HEK293 (cell line): Measurements from ENCODE around the gene SLC25A26.

Experiments
- CTCF ChIA-PET: fragments of 350-600 bp; formaldehyde crosslinking; extraction: SDS; loops from one replicate; lab custom pipeline; 2021; ENCODE audit warnings: antibody characterized with exemption; lab: Yijun Ruan, JAX
- POLR2A ChIA-PET: fragments of 300-600 bp; formaldehyde crosslinking; extraction: SDS; loops from one replicate; lab custom pipeline; 2020; ENCODE audit warnings: antibody characterized with exemption, inconsistent platforms; lab: Yijun Ruan, JAX
- H3K27ac ChIP-seq: fragments of 200-500 bp; sonication (Bioruptor generic); 2 replicates; pipeline ENCODE4 v1.5.1; 2014; ENCODE audit warnings: low read depth, low read length, control low read depth, inconsistent platforms; ENCODE audit errors: extremely low read depth
- H3K36me3 ChIP-seq, 2 experiments: fragments of 200-500 bp in 1 of 2; sonication (Bioruptor generic) in 1 of 2; 1 replicate in 1 of 2; 2 replicates in 1 of 2; pipeline ENCODE4 v1.5.1; 2014 to 2017; ENCODE audit warnings: inconsistent platforms in 2 of 2, low read length in 2 of 2; ENCODE audit not compliant: control insufficient read depth in 2 of 2, insufficient read depth in 1 of 2
- H3K4me1 ChIP-seq: fragments of 200-500 bp; sonication (Bioruptor generic); 2 replicates; pipeline ENCODE4 v1.5.1; 2014; ENCODE audit warnings: mild to moderate bottlenecking, low read length, inconsistent platforms; ENCODE audit not compliant: control insufficient read depth, insufficient read depth
- H3K4me3 ChIP-seq: 2 replicates; pipeline ENCODE4 v1.5.1; 2011; ENCODE audit warnings: low read depth, mild to moderate bottlenecking, control low read depth, low read length, moderate library complexity
- H3K9me3 ChIP-seq: fragments of 200-500 bp; sonication (Bioruptor generic); 2 replicates; pipeline ENCODE4 v1.5.1; 2014; ENCODE audit warnings: low read depth, low read length, inconsistent platforms; ENCODE audit not compliant: control insufficient read depth, insufficient read depth
- BCL11A ChIP-seq: fragments of 450-650 bp; formaldehyde crosslinking; IDR thresholded peaks from 2 replicates; pipeline ENCODE4 v1.5.1; 2016; ENCODE audit warnings: low read depth, missing biosample characterization, missing genetic modification characterization
- KLF10 ChIP-seq: fragments of 450-650 bp; IDR thresholded peaks from 2 replicates; pipeline ENCODE4 v1.5.1; 2018; ENCODE audit warnings: missing biosample characterization, mild to moderate bottlenecking, missing genetic modification characterization
- KLF7 ChIP-seq: fragments of 450-650 bp; formaldehyde crosslinking; IDR thresholded peaks from 2 replicates; pipeline ENCODE4 v1.5.1; 2016; ENCODE audit warnings: missing biosample characterization, missing genetic modification characterization, borderline replicate concordance
- SALL2 ChIP-seq: fragments of 450-650 bp; formaldehyde crosslinking; IDR thresholded peaks from 2 replicates; pipeline ENCODE4 v1.5.0; 2017; ENCODE audit warnings: missing biosample characterization, mild to moderate bottlenecking, missing genetic modification characterization, borderline replicate concordance
- YY2 ChIP-seq: fragments of 450-650 bp; formaldehyde crosslinking; IDR thresholded peaks from 2 replicates; pipeline ENCODE4 v1.5.1; 2016; ENCODE audit warnings: missing biosample characterization, missing genetic modification characterization
- ZBTB17 ChIP-seq: fragments of 450-650 bp; formaldehyde crosslinking; IDR thresholded peaks from 2 replicates; pipeline ENCODE4 v1.5.1; 2016; ENCODE audit warnings: missing biosample characterization, missing genetic modification characterization
- ZIC2 ChIP-seq: fragments of 450-650 bp; formaldehyde crosslinking; IDR thresholded peaks from 2 replicates; pipeline ENCODE4 v1.5.1; 2016; ENCODE audit warnings: missing biosample characterization, missing genetic modification characterization
- ZNF19 ChIP-seq: fragments of 450-650 bp; formaldehyde crosslinking; IDR thresholded peaks from 2 replicates; pipeline ENCODE4; 2016; ENCODE audit warnings: missing biosample characterization, missing genetic modification characterization, low read depth
- ZNF2 ChIP-seq: fragments of 450-650 bp; formaldehyde crosslinking; IDR thresholded peaks from 2 replicates; pipeline ENCODE4 v1.5.1; 2016; ENCODE audit warnings: missing biosample characterization, missing genetic modification characterization
- ZNF214 ChIP-seq: fragments of 450-650 bp; formaldehyde crosslinking; IDR thresholded peaks from 2 replicates; pipeline ENCODE4 v1.5.1; 2017; ENCODE audit warnings: missing biosample characterization, mild to moderate bottlenecking, missing genetic modification characterization, borderline replicate concordance
- ZNF221 ChIP-seq: fragments of 450-650 bp; formaldehyde crosslinking; IDR thresholded peaks from 2 replicates; pipeline ENCODE4 v1.5.1; 2017; ENCODE audit warnings: missing biosample characterization, missing genetic modification characterization, borderline replicate concordance
- ZNF335 ChIP-seq: fragments of 450-650 bp; formaldehyde crosslinking; conservative IDR thresholded peaks from 2 replicates; pipeline ENCODE4 v1.5.1; 2016; ENCODE audit warnings: missing biosample characterization, missing genetic modification characterization
- ZNF510 ChIP-seq: fragments of 450-650 bp; formaldehyde crosslinking; IDR thresholded peaks from 2 replicates; pipeline ENCODE4 v1.5.1; 2018; ENCODE audit warnings: mild to moderate bottlenecking, missing genetic modification characterization, missing biosample characterization; ENCODE audit not compliant: insufficient replicate concordance
- ZNF514 ChIP-seq: fragments of 450-650 bp; formaldehyde crosslinking; IDR thresholded peaks from 2 replicates; pipeline ENCODE4 v1.5.1; 2016; ENCODE audit warnings: missing biosample characterization, missing genetic modification characterization
- ZNF530 ChIP-seq: fragments of 450-650 bp; formaldehyde crosslinking; IDR thresholded peaks from 2 replicates; pipeline ENCODE4 v1.5.1; 2016; ENCODE audit warnings: low read depth, missing biosample characterization, missing genetic modification characterization
- ZNF548 ChIP-seq: fragments of 450-650 bp; formaldehyde crosslinking; IDR thresholded peaks from 2 replicates; pipeline ENCODE4 v1.5.1; 2016; ENCODE audit warnings: missing biosample characterization, missing genetic modification characterization
- ZNF558 ChIP-seq: fragments of 450-650 bp; formaldehyde crosslinking; IDR thresholded peaks from 2 replicates; pipeline ENCODE4 v1.5.1; 2016; ENCODE audit warnings: missing biosample characterization, missing genetic modification characterization
- ZNF561 ChIP-seq: fragments of 450-650 bp; IDR thresholded peaks from 2 replicates; pipeline ENCODE4 v1.5.1; 2018; ENCODE audit warnings: missing biosample characterization, missing genetic modification characterization, borderline replicate concordance
- ZNF571 ChIP-seq: fragments of 450-650 bp; formaldehyde crosslinking; IDR thresholded peaks from 2 replicates; pipeline ENCODE4 v1.5.0; 2017; ENCODE audit warnings: missing biosample characterization, missing genetic modification characterization
- ZNF621 ChIP-seq: fragments of 450-650 bp; formaldehyde crosslinking; IDR thresholded peaks from 2 replicates; pipeline ENCODE4 v1.5.1; 2017; ENCODE audit warnings: missing biosample characterization, missing genetic modification characterization
- ZNF843 ChIP-seq: fragments of 450-650 bp; formaldehyde crosslinking; IDR thresholded peaks from 2 replicates; pipeline ENCODE4 v1.5.1; 2016; ENCODE audit warnings: missing biosample characterization, missing genetic modification characterization
- TF ChIP-seq, protein P1 (sequence below): fragments of 450-650 bp; formaldehyde crosslinking; IDR thresholded peaks from 2 replicates; pipeline ENCODE4 v1.5.1; 2016; ENCODE audit warnings: missing biosample characterization, missing genetic modification characterization
- TF ChIP-seq, protein P2 (sequence below): fragments of 450-650 bp; formaldehyde crosslinking; IDR thresholded peaks from 2 replicates; pipeline ENCODE4 v1.5.0; 2017; ENCODE audit warnings: missing biosample characterization, missing genetic modification characterization, borderline replicate concordance
- TF ChIP-seq, protein P3 (sequence below): fragments of 450-650 bp; formaldehyde crosslinking; IDR thresholded peaks from 2 replicates; pipeline ENCODE4 v1.5.1; 2016; ENCODE audit warnings: missing biosample characterization, missing genetic modification characterization
- TF ChIP-seq, protein P4 (sequence below): fragments of 450-650 bp; formaldehyde crosslinking; IDR thresholded peaks from 2 replicates; pipeline ENCODE4 v1.5.1; 2016; ENCODE audit warnings: missing biosample characterization, missing genetic modification characterization
- TF ChIP-seq, protein P5 (sequence below): fragments of 450-650 bp; formaldehyde crosslinking; IDR thresholded peaks from 2 replicates; pipeline ENCODE4 v1.5.1; 2016; ENCODE audit warnings: missing biosample characterization, missing genetic modification characterization

The SLC25A26 gene

DNA sequence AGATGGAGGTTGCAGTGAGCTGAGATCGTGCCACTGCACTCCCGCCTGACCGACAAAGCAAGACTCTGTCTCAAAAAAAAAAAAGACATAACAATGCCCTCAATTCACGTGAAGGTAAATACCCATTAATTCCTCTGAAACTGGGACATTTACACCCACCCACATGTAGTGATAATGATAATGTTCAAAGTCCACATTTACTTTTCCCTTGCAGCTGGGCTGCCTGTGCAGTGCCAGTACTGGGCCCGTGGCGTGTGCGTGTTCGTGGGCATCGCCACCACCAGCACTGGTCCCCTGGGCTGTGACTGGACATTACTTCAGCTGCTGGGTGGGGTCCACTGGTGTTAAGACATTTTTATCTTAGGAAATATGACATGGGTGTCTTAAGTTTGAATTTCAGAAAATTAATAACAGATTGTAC lies 123.6 kb downstream of the SLC25A26 start:
- Histone ChIP-seq H3K4me1 (no peaks in the 10 kb centered on the region), H3K4me3 (no peak overlapping the region), H3K36me3 (no peaks in the 10 kb centered on the region), H3K9me3 (no peaks in the 10 kb centered on the region), H3K27ac (no peak overlapping the region)
- TF ChIP-seq ZNF19 (tag by site-specific recombination), result no peak
- no peak for TF ChIP-seq ZNF548 (tag by site-specific recombination)
- no peak for TF ChIP-seq YY2
- TF ChIP-seq KLF10, result no peak
- no peak for TF ChIP-seq BCL11A (tag by site-specific recombination)
- TF ChIP-seq ZNF843 (tag by site-specific recombination), result no peak
- TF ChIP-seq ZNF335 (tag by site-specific recombination), result no peak
- no peak for TF ChIP-seq ZNF621 (tag by site-specific recombination)
- TF ChIP-seq, protein P1, sequence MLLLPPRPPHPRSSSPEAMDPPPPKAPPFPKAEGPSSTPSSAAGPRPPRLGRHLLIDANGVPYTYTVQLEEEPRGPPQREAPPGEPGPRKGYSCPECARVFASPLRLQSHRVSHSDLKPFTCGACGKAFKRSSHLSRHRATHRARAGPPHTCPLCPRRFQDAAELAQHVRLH, result no peak
- TF ChIP-seq ZNF221 (tag by site-specific recombination), result no peak
- no peak for TF ChIP-seq ZNF571 (tag by site-specific recombination)
- TF ChIP-seq, protein P2, sequence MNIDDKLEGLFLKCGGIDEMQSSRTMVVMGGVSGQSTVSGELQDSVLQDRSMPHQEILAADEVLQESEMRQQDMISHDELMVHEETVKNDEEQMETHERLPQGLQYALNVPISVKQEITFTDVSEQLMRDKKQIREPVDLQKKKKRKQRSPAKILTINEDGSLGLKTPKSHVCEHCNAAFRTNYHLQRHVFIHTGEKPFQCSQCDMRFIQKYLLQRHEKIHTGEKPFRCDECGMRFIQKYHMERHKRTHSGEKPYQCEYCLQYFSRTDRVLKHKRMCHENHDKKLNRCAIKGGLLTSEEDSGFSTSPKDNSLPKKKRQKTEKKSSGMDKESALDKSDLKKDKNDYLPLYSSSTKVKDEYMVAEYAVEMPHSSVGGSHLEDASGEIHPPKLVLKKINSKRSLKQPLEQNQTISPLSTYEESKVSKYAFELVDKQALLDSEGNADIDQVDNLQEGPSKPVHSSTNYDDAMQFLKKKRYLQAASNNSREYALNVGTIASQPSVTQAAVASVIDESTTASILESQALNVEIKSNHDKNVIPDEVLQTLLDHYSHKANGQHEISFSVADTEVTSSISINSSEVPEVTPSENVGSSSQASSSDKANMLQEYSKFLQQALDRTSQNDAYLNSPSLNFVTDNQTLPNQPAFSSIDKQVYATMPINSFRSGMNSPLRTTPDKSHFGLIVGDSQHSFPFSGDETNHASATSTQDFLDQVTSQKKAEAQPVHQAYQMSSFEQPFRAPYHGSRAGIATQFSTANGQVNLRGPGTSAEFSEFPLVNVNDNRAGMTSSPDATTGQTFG (tag by site-specific recombination), result no peak
- CTCF ChIA-PET, result no interaction called here
- POLR2A ChIA-PET, result no interaction called here

DNA sequence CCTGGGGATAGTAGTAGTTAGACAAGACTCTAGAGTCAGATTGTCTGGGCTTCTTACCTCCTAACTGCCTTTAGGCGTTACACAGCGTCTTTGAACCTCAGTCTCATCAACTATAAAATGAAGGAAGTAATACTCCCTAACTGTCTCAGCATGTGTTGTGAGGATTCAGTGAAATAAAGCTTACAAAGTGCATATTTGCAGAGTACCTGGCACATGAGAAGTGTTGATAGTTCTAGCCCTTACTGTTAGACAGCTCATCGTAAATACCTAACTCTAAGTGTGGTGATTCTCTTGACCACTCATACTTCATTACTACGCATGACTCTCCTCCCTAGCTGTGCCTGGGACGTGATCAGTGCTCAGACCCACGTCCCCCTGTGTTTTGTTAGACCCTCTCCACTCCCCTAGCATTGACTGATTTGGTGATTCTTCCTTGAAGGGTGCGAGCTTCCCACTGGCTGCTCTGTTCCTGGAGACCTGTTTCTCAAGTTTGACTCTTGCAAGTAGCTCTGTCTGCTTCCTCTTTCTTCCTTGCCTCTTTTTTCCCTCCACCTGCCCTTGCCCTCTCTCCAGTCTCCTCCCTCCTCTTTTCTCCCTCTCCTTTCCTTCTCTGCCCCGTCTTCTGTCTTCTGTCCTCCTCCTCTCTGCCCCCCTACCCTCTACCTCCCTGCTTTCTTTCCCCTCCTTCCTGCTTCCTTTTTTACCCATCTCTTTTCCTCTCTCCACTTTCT lies 124.2 kb downstream of the SLC25A26 start:
- no peaks in the 10 kb centered on the region for H3K9me3 ChIP-seq
- ChIA-PET POLR2A (no interaction called here), CTCF (no interaction called here)
- no peak overlapping the region for H3K27ac ChIP-seq
- H3K4me3 ChIP-seq, result no peak overlapping the region
- TF ChIP-seq BCL11A (tag by site-specific recombination) (no peak), ZNF214 (tag by site-specific recombination) (no peak), ZNF561 (tag by site-specific recombination) (no peak), ZNF2 (no peak), ZBTB17 (tag by site-specific recombination) (no peak), ZNF510 (tag by site-specific recombination) (no peak), ZIC2 (tag by site-specific recombination) (no peak), SALL2 (no peak), ZNF514 (no peak), ZNF530 (no peak), ZNF558 (tag by site-specific recombination) (no peak), KLF7 (no peak)
- TF ChIP-seq, protein P3, sequence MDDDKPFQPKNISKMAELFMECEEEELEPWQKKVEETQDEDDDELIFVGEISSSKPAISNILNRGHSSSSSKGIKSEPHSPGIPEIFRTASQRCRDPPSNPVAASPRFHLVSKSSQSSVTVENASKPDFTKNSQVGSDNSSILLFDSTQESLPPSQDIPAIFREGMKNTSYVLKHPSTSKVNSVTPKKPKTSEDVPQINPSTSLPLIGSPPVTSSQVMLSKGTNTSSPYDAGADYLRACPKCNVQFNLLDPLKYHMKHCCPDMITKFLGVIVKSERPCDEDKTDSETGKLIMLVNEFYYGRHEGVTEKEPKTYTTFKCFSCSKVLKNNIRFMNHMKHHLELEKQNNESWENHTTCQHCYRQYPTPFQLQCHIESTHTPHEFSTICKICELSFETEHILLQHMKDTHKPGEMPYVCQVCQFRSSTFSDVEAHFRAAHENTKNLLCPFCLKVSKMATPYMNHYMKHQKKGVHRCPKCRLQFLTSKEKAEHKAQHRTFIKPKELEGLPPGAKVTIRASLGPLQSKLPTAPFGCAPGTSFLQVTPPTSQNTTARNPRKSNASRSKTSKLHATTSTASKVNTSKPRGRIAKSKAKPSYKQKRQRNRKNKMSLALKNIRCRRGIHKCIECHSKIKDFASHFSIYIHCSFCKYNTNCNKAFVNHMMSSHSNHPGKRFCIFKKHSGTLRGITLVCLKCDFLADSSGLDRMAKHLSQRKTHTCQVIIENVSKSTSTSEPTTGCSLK (tag by site-specific recombination), result no peak
- TF ChIP-seq, protein P4, sequence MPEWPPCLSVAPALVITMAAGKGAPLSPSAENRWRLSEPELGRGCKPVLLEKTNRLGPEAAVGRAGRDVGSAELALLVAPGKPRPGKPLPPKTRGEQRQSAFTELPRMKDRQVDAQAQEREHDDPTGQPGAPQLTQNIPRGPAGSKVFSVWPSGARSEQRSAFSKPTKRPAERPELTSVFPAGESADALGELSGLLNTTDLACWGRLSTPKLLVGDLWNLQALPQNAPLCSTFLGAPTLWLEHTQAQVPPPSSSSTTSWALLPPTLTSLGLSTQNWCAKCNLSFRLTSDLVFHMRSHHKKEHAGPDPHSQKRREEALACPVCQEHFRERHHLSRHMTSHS (tag by site-specific recombination), result no peak
- TF ChIP-seq, protein P5, sequence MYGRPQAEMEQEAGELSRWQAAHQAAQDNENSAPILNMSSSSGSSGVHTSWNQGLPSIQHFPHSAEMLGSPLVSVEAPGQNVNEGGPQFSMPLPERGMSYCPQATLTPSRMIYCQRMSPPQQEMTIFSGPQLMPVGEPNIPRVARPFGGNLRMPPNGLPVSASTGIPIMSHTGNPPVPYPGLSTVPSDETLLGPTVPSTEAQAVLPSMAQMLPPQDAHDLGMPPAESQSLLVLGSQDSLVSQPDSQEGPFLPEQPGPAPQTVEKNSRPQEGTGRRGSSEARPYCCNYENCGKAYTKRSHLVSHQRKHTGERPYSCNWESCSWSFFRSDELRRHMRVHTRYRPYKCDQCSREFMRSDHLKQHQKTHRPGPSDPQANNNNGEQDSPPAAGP (tag by site-specific recombination), result no peak
- H3K36me3 ChIP-seq, result no peaks in the 10 kb centered on the region
- H3K4me1 ChIP-seq, result no peaks in the 10 kb centered on the region
